Upper lobe of left lung (tissue), 6 donors: Measurements from ENCODE around the gene TTR. TPM values are rescaled to one million over a fixed set of nuclear protein-coding genes. Genes with fewer than 3 reads are reported as not detected.

Experiments used
- ATAC-seq, 2 donors: fragments of 200-7000 bp; cut with Tn5 transposase; one replicate each; pipeline ENCODE4 v1.9.1; 2022; ENCODE audit warnings: mild to moderate bottlenecking in 2 of 2, moderate library complexity in 2 of 2; ENCODE audit not compliant: low FRiP score in 2 of 2
- DNase-seq, 2 donors: peaks; one replicate each; pipeline ENCODE4 v3.0.0-alpha.2; 2019 to 2020
- H3K27ac ChIP-seq, 4 donors: fragments of 200-600 bp; sonication (generic); one replicate each; pipeline ENCODE4 v1.5.1; 2016 to 2019
- H3K27me3 ChIP-seq, 4 donors: fragments of 200-600 bp; sonication (generic); one replicate each; pipeline ENCODE4 v1.5.1; 2017 to 2019
- H3K36me3 ChIP-seq, 4 donors: fragments of 200-600 bp; sonication (generic); one replicate each; pipeline ENCODE4 v1.5.1; 2016 to 2019
- H3K4me1 ChIP-seq, 4 donors: fragments of 200-600 bp; sonication (generic); one replicate each; pipeline ENCODE4 v1.5.1; 2018 to 2019
- H3K4me3 ChIP-seq, 4 donors: fragments of 200-600 bp; sonication (generic); one replicate each; pipeline ENCODE4 v1.5.1; 2017 to 2019; ENCODE audit warnings: mild to moderate bottlenecking in 2 of 4, moderate library complexity in 1 of 4
- H3K9me3 ChIP-seq, 4 donors: fragments of 200-600 bp; sonication (generic); one replicate each; pipeline ENCODE4 v1.5.1; 2018 to 2019
- CTCF ChIP-seq, 6 experiments: fragments of 450-650 bp in 4 of 6; fragments of 200-600 bp in 2 of 6; sonication (generic) in 2 of 6; IDR thresholded peaks; one replicate each; pipeline ENCODE4 v1.5.1; 2016 to 2019; ENCODE audit warnings: antibody characterized with exemption in 6 of 6
- EP300 ChIP-seq, 4 donors: sonication (generic); formaldehyde crosslinking; IDR thresholded peaks; one replicate each; pipeline ENCODE4 v1.5.1; 2017; ENCODE audit warnings: antibody characterized with exemption in 4 of 4, control low read depth in 2 of 4
- POLR2A ChIP-seq, 4 donors: fragments of 450-650 bp; IDR thresholded peaks; one replicate each; pipeline ENCODE4 v1.5.1; 2016 to 2017; ENCODE audit warnings: antibody characterized with exemption in 4 of 4, mild to moderate bottlenecking in 2 of 4
- POLR2AphosphoS5 ChIP-seq, 2 donors: sonication (generic); formaldehyde crosslinking; IDR thresholded peaks; one replicate each; pipeline ENCODE4 v1.5.1; 2017; ENCODE audit warnings: antibody characterized with exemption in 2 of 2
- WGBS, 2 donors: methylation state at CpG; one replicate each; pipeline ENCODE4 v1.1.5; 2017 to 2018; 5-methylcytosine and 5-hydroxymethylcytosine counted together
- total RNA-seq, 6 donors: library from RNA; depleted of rRNA in 4 of 6; stranded (reverse); fragments of >200 nt in 4 of 6; gene quantifications; one replicate each; pipeline versions ENCODE4 v1.1.0 to v1.2.1, GENCODE V29; 2016 to 2021
- donor health status: DM: no; HTN: no; CAD: no; lungs with moderate emphysema.
- donor health status: DM: no; HTN: yes; CAD: no; lungs with severe emphysema.

TTR gene
- total RNA-seq, 6 donors from 2014 or later = 0.86 to 2.4 TPM; not detected in 4

DNA sequence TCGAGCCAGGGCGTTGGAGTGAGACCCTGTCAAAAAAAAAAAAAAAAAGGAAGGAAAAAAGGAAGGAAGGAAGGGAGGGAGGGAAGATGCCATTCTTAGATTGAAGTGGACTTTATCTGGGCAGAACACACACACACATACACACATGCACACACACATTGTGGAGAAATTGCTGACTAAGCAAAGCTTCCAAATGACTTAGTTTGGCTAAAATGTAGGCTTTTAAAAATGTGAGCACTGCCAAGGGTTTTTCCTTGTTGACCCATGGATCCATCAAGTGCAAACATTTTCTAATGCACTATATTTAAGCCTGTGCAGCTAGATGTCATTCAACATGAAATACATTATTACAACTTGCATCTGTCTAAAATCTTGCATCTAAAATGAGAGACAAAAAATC, 564 bp upstream of the TTR start:
- H3K9me3 ChIP-seq = no peaks in the 10 kb centered on the region
- H3K27me3 ChIP-seq = no peaks in the 10 kb centered on the region
- no peaks in the 10 kb centered on the region for H3K36me3 ChIP-seq
- 50% methylated on average over 1 to 2 of the region's 2 CpGs for WGBS, 2 donors
- no peak overlapping the region for H3K4me3 ChIP-seq
- ATAC-seq (no peak), DNase-seq (no peak)
- TF ChIP-seq EP300 (IDR thresholded peaks at IDR 0.05) (no peak), POLR2A (IDR thresholded peaks at IDR 0.05) (no peak), CTCF (IDR thresholded peaks at IDR 0.05) (no peak), POLR2AphosphoS5 (IDR thresholded peaks at IDR 0.05) (no peak)
- H3K4me1 ChIP-seq = no peaks in the 10 kb centered on the region
- H3K27ac ChIP-seq = no peak overlapping the region

- H3K27ac ChIP-seq = no peak overlapping the region
- DNase-seq (no peak), ATAC-seq (no peak)
- WGBS, 2 donors = 83 to 85% methylated on average over 10 of the region's 10 CpGs
- no peaks in the 10 kb centered on the region for H3K9me3 ChIP-seq
- H3K27me3 ChIP-seq = no peaks in the 10 kb centered on the region
- no peaks in the 10 kb centered on the region for H3K36me3 ChIP-seq
- no peak overlapping the region for H3K4me3 ChIP-seq
- TF ChIP-seq CTCF (IDR thresholded peaks at IDR 0.05) (no peak), EP300 (IDR thresholded peaks at IDR 0.05) (no peak), POLR2AphosphoS5 (IDR thresholded peaks at IDR 0.05) (no peak)
- H3K4me1 ChIP-seq = no peaks in the 10 kb centered on the region
Observed at GRCh38 chr18:31592506-31593157, 955 bp downstream of the TTR start.

DNA sequence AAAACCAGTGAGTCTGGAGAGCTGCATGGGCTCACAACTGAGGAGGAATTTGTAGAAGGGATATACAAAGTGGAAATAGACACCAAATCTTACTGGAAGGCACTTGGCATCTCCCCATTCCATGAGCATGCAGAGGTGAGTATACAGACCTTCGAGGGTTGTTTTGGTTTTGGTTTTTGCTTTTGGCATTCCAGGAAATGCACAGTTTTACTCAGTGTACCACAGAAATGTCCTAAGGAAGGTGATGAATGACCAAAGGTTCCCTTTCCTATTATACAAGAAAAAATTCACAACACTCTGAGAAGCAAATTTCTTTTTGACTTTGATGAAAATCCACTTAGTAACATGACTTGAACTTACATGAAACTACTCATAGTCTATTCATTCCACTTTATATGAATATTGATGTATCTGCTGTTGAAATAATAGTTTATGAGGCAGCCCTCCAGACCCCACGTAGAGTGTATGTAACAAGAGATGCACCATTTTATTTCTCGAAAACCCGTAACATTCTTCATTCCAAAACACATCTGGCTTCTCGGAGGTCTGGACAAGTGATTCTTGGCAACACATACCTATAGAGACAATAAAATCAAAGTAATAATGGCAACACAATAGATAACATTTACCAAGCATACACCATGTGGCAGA, 3.6 kb downstream of the TTR start:
- H3K27me3 ChIP-seq = no peaks in the 10 kb centered on the region
- TF ChIP-seq POLR2A (IDR thresholded peaks at IDR 0.05) = no peak
- TF ChIP-seq CTCF (IDR thresholded peaks at IDR 0.05) = no peak
- no peak for TF ChIP-seq POLR2AphosphoS5 (IDR thresholded peaks at IDR 0.05)
- no peak for TF ChIP-seq EP300 (IDR thresholded peaks at IDR 0.05)
- H3K4me3 ChIP-seq = no peak overlapping the region
- no peak for DNase-seq
- H3K36me3 ChIP-seq = no peaks in the 10 kb centered on the region
- ATAC-seq = no peak
- no peaks in the 10 kb centered on the region for H3K9me3 ChIP-seq
- H3K27ac ChIP-seq = no peak overlapping the region
- H3K4me1 ChIP-seq = no peaks in the 10 kb centered on the region
- 83 to 86% methylated on average over 5 of the region's 5 CpGs for WGBS, 2 donors

- TF ChIP-seq CTCF (IDR thresholded peaks at IDR 0.05) = no peak
- no peak for TF ChIP-seq POLR2A (IDR thresholded peaks at IDR 0.05)
- TF ChIP-seq EP300 (IDR thresholded peaks at IDR 0.05) = no peak
- no peak for TF ChIP-seq POLR2AphosphoS5 (IDR thresholded peaks at IDR 0.05)
- ATAC-seq (no peak), DNase-seq (peak in 1 of 2 donors; percentile 37)
- no peak overlapping the region for H3K4me3 ChIP-seq
- H3K27ac ChIP-seq = no peak overlapping the region
- no peaks in the 10 kb centered on the region for H3K4me1 ChIP-seq
- no peaks in the 10 kb centered on the region for H3K9me3 ChIP-seq
- no peaks in the 10 kb centered on the region for H3K36me3 ChIP-seq
- H3K27me3 ChIP-seq = no peaks in the 10 kb centered on the region
- whole genome bisulfite sequencing, 2 donors = 87 to 88% methylated on average over 9 of the region's 9 CpGs
Observed at GRCh38 chr18:31596081-31596872, 4.6 kb downstream of the TTR start.
